ENCODE results near the gene GSC2. TPM values are rescaled to one million over a fixed set of nuclear protein-coding genes. Genes with fewer than 3 reads are reported as not detected.

The GSC2 gene
- total and polyA plus RNA-seq, 9 of the 15 experiments (the other 6 are each of a cell fraction or from before 2014, with no cell fraction given): not detected

- TF ChIP-seq ZKSCAN1 (IDR thresholded peaks at IDR 0.05; ENCODE audit: low read depth, low read length): no peak
- TF ChIP-seq EP300 (IDR thresholded peaks at IDR 0.05; ENCODE audit: low read length): 0 out of 2 replicates have a peak, but pooled peaks have one; percentile 5
- no peak for TF ChIP-seq FOXP1 (CRISPR knock-in tag; IDR thresholded peaks at IDR 0.05)
- TF ChIP-seq CBFA2T3 (IDR thresholded peaks at IDR 0.05): no peak
- TF ChIP-seq ZBTB17 (CRISPR knock-in tag; IDR thresholded peaks at IDR 0.05): peak; percentile 45; the same call in 1 of the 2 replicates
- TF ChIP-seq, protein P1, sequence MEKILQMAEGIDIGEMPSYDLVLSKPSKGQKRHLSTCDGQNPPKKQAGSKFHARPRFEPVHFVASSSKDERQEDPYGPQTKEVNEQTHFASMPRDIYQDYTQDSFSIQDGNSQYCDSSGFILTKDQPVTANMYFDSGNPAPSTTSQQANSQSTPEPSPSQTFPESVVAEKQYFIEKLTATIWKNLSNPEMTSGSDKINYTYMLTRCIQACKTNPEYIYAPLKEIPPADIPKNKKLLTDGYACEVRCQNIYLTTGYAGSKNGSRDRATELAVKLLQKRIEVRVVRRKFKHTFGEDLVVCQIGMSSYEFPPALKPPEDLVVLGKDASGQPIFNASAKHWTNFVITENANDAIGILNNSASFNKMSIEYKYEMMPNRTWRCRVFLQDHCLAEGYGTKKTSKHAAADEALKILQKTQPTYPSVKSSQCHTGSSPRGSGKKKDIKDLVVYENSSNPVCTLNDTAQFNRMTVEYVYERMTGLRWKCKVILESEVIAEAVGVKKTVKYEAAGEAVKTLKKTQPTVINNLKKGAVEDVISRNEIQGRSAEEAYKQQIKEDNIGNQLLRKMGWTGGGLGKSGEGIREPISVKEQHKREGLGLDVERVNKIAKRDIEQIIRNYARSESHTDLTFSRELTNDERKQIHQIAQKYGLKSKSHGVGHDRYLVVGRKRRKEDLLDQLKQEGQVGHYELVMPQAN (IDR thresholded peaks at IDR 0.05; ENCODE audit: borderline replicate concordance): peak; percentile 29
- peak; percentile 37 for TF ChIP-seq SMAD1 (IDR thresholded peaks at IDR 0.05; ENCODE audit: low read depth, low read length, partially characterized antibody)
- TF ChIP-seq, protein P2, sequence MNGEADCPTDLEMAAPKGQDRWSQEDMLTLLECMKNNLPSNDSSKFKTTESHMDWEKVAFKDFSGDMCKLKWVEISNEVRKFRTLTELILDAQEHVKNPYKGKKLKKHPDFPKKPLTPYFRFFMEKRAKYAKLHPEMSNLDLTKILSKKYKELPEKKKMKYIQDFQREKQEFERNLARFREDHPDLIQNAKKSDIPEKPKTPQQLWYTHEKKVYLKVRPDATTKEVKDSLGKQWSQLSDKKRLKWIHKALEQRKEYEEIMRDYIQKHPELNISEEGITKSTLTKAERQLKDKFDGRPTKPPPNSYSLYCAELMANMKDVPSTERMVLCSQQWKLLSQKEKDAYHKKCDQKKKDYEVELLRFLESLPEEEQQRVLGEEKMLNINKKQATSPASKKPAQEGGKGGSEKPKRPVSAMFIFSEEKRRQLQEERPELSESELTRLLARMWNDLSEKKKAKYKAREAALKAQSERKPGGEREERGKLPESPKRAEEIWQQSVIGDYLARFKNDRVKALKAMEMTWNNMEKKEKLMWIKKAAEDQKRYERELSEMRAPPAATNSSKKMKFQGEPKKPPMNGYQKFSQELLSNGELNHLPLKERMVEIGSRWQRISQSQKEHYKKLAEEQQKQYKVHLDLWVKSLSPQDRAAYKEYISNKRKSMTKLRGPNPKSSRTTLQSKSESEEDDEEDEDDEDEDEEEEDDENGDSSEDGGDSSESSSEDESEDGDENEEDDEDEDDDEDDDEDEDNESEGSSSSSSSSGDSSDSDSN (IDR thresholded peaks at IDR 0.05; ENCODE audit: borderline replicate concordance in 1 of 2, low read depth in 2 of 2, low read length in 2 of 2): 0 out of 4 replicates have a peak, but pooled peaks of 1 of the 2 experiments have one; percentile 13
- TF ChIP-seq, protein P3, sequence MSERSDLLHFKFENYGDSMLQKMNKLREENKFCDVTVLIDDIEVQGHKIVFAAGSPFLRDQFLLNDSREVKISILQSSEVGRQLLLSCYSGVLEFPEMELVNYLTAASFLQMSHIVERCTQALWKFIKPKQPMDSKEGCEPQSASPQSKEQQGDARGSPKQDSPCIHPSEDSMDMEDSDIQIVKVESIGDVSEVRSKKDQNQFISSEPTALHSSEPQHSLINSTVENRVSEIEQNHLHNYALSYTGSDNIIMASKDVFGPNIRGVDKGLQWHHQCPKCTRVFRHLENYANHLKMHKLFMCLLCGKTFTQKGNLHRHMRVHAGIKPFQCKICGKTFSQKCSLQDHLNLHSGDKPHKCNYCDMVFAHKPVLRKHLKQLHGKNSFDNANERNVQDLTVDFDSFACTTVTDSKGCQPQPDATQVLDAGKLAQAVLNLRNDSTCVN (CRISPR knock-in tag; IDR thresholded peaks at IDR 0.05): peak; percentile 92; the same call in 1 of the 2 replicates
- 0 out of 2 replicates have a peak, but pooled peaks have one; percentile 69 for TF ChIP-seq PHB (CRISPR knock-in tag; IDR thresholded peaks at IDR 0.05)
- TF ChIP-seq OTX1 (CRISPR knock-in tag; IDR thresholded peaks at IDR 0.05): peak; percentile 84
- TF ChIP-seq ZNF121 (CRISPR knock-in tag; conservative IDR thresholded peaks at IDR 0.05): no peak
- TF ChIP-seq ZNF277 (CRISPR knock-in tag; IDR thresholded peaks at IDR 0.05; ENCODE audit: borderline replicate concordance): no peak
- 0 out of 2 replicates have a peak, but pooled peaks have one; percentile 2 for TF ChIP-seq TAL1 (IDR thresholded peaks at IDR 0.05)
- TF ChIP-seq ZNF140 (CRISPR knock-in tag; IDR thresholded peaks at IDR 0.05): no peak
- 0 out of 2 replicates have a peak, but pooled peaks have one; percentile 2 for TF ChIP-seq KLF6 (CRISPR knock-in tag; IDR thresholded peaks at IDR 0.05; ENCODE audit: borderline replicate concordance)
- TF ChIP-seq ZNF133 (CRISPR knock-in tag; IDR thresholded peaks at IDR 0.05): peak; percentile 35; the same call in 1 of the 2 replicates
- no peak for TF ChIP-seq ZNF644 (tag; IDR thresholded peaks at IDR 0.05; ENCODE audit: low read depth)
- TF ChIP-seq EGR1 (conservative IDR thresholded peaks at IDR 0.05): no peak
- 0 out of 2 replicates have a peak, but pooled peaks have one; percentile 55 for TF ChIP-seq L3MBTL2 (IDR thresholded peaks at IDR 0.05)
- peak; percentile 25 for TF ChIP-seq SAP30 (IDR thresholded peaks at IDR 0.05; ENCODE audit: borderline replicate concordance, insufficient read depth, low read depth, low read length, poor library complexity, severe bottlenecking)
These were observed 27.2 kb downstream of the GSC2 start (continued) for GRCh38 chr22:19122752-19123492.

Data from K562 (cell line).